PFSK-1 (cell line): Measurements from ENCODE around the gene CES2.

Source experiments
- FOXP2 ChIP-seq: optimal IDR thresholded peaks from 2 replicates; pipeline ENCODE3; 2011; ENCODE audit warnings: borderline replicate concordance, control low read depth, inconsistent platforms; ENCODE audit not compliant: insufficient read depth; ENCODE audit errors: extremely low read length, extremely low read depth
- POLR2AphosphoS5 ChIP-seq: IDR thresholded peaks from 2 replicates; pipeline ENCODE4 v1.6.1; 2012; ENCODE audit warnings: low read depth, mild to moderate bottlenecking, control low read depth, low read length, moderate library complexity
- REST ChIP-seq, 2 experiments: IDR thresholded peaks; 2 replicates each; pipeline versions ENCODE4 v1.6.1 to v1.8.0; 2011 to 2012; ENCODE audit warnings: low read depth in 2 of 2, low read length in 2 of 2, control low read depth in 1 of 2, inconsistent platforms in 1 of 2, mild to moderate bottlenecking in 1 of 2, moderate library complexity in 1 of 2; ENCODE audit not compliant: insufficient read depth in 1 of 2
- SIN3A ChIP-seq: IDR thresholded peaks from 2 replicates; pipeline ENCODE4 v1.6.1; 2012; ENCODE audit warnings: mild to moderate bottlenecking, low read length, moderate library complexity, borderline replicate concordance; ENCODE audit not compliant: insufficient read depth
- TAF1 ChIP-seq: IDR thresholded peaks from 2 replicates; pipeline ENCODE4 v1.6.1; 2012; ENCODE audit warnings: low read length, control low read depth, borderline replicate concordance; ENCODE audit not compliant: insufficient read depth

Gene CES2

GRCh38 chr16:66939366-66939765, 4.0 kb downstream of the CES2 start:
- no peak for TF ChIP-seq POLR2AphosphoS5
- no peak for TF ChIP-seq SIN3A
- TF ChIP-seq FOXP2: no peak
- no peak for TF ChIP-seq TAF1
- TF ChIP-seq REST (IDR thresholded peaks at IDR 0.05; ENCODE audit: insufficient read depth in 1 of 2, low read depth in 2 of 2, low read length in 2 of 2): no peak

GRCh38 chr16:66940236-66940635, 4.9 kb downstream of the CES2 start:
- TF ChIP-seq SIN3A: no peak
- TF ChIP-seq TAF1: no peak
- TF ChIP-seq POLR2AphosphoS5: no peak
- no peak for TF ChIP-seq FOXP2
- TF ChIP-seq REST (IDR thresholded peaks at IDR 0.05; ENCODE audit: insufficient read depth in 1 of 2, low read depth in 2 of 2, low read length in 2 of 2): no peak

GRCh38 chr16:66942981-66943380, 7.7 kb downstream of the CES2 start:
- no peak for TF ChIP-seq TAF1
- no peak for TF ChIP-seq REST (IDR thresholded peaks at IDR 0.05; ENCODE audit: insufficient read depth in 1 of 2, low read depth in 2 of 2, low read length in 2 of 2)
- no peak for TF ChIP-seq POLR2AphosphoS5
- no peak for TF ChIP-seq FOXP2
- no peak for TF ChIP-seq SIN3A

GRCh38 chr16:66943426-66944053, 8.2 kb downstream of the CES2 start:
- TF ChIP-seq SIN3A (no peak), POLR2AphosphoS5 (no peak), FOXP2 (no peak), REST (IDR thresholded peaks at IDR 0.05; ENCODE audit: insufficient read depth in 1 of 2, low read depth in 2 of 2, low read length in 2 of 2) (no peak), TAF1 (no peak)
